Ramos (cell line): ENCODE results near the gene SERGEF.

Experiments
- in situ Hi-C: fragments of 300-500 bp; cut with MboI; formaldehyde crosslinking; loops from one replicate; pipeline ENCODE4 v1.14.3; 2022; ENCODE audit warnings: low sequenced_read_pairs; ENCODE audit not compliant: unreplicated experiment

The SERGEF gene

DNA sequence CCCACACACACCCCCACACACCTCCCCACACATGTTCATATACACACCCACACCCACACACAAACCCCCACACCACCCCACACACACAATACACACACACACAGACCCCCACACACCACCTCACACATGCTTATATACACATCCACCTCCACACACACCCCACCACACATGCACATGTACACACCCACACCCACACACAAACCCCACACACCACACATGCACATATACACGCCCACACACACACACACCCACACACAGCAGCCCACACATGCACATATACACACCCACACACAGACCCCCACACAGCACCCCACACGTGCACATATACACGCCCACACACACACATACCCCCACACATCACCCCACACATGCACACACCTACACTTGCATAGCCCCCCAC, 249.1 kb downstream of the SERGEF start:
- in situ Hi-C loops = no loop called here

GRCh38 chr11:17763244-17763643, 249.6 kb downstream of the SERGEF start:
- in situ Hi-C loops = no loop called here

DNA sequence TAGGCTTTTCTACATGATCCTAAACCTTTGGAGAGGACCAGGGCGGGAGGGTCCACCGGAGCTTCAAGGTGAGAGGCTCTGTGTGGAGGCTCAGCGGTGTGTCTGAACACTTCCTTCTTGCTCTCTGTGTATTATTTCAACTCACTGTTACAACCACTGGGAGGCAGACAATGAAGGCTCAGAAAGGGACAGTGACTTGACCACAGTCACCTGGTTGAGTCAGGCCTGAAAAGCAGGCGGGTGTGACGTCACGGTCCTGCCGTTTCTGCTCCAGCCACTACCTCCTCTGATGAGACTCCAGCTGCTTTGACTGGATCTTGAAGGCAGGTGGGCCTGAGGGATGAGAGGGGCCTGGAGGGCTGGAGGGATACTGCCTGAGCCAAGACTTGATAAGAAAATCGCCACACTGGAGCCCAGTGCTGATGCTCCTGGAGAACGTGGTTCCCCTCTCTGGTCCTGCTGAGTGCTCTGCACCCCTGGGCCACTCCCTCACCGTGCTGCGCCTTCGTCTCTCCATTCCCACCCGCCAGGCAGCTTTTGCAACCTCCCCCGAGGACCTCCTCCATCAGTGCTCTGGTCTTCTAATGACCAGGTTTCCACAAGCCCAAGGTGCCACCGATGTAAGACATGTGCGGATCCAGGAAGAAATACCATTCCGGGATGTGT, 250.4 kb downstream of the SERGEF start:
- in situ Hi-C loops = no loop called here

- in situ Hi-C loops = no loop called here
Observed at GRCh38 chr11:17760102-17761029, 252.5 kb downstream of the SERGEF start.

DNA sequence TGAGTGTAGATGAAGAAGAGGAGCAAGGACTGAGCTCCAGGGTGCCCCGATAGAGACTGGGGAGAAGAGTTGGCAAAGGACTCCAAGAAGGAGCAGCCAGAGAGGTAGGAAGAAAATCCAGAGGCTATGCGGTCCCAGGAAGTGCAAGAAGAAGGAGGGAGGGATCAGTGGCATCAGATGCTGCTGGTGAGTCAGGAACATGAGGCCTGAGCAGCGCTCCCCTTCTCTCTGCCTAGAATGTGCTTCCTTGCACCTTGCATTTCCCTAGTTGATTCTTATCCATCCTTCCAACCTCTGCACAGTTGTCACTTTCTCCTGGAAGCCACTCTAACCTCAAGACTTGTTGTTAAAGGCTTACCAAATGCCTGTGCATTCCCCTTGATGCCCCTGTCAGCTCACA, 257.0 kb downstream of the SERGEF start:
- in situ Hi-C loops = no loop called here

GRCh38 chr11:17753641-17754040, 259.2 kb downstream of the SERGEF start:
- in situ Hi-C loops = no loop called here

DNA sequence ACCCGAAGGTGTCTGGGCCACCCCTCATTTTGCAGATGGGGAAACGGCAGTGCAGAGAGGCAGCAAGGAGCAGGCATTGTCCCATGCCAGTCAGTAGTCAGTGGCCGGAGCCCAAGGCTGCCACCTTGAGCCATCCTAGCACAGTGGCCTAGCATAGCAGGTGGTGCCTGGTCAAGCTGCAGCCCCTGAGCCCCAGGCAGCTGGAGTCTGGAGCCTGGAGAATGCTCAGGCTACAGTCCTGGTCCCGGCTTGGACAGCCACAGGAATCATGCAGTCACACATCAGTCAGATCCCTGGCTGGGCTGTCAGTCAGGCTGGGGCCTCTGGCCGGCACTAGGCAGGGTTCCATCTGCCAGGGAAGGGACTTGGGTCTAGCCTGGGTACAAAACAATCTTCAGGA, 259.7 kb downstream of the SERGEF start:
- in situ Hi-C loops = no loop called here

GRCh38 chr11:17752144-17752543, 260.7 kb downstream of the SERGEF start:
- in situ Hi-C loops = no loop called here

DNA sequence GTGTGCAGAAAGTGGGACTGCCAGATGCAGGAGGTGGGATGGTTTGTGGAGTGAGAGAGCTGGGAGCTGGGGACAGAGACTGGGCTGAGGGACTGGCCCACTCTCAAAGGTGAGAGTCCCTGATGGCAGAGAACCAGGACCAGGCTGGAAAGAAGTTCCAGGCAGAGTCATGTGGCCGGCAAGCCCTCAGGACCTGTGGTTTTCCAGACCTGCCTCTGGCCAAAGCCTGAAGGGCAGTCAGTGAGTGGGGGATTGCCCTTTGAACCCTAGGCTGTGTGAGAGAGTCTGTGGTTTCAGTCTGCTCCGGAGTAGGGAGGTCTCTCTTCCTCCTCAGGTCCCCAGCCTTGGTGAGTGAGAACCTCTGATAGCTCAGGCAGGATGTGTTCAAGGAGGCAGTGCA, 261.3 kb downstream of the SERGEF start:
- in situ Hi-C loops = no loop called here

DNA sequence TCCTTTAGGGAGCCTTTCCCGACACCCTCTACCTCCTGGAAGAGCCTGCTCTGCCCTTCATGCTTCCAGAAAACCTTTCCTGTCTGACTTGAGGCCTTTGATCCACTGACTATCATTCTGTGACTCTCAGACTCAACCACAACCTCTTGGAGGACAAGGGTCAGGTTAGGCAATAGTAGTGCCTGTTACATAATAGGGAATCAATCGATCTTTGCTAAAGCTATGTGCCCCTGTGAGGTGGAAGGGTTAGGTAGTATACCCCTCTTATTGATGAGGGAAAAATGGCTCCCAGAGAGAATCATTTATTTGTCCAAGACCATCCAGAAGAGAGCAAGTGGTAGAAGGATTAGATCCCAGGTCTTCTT, 262.1 kb downstream of the SERGEF start:
- in situ Hi-C loops = no loop called here

GRCh38 chr11:17750013-17750800, 262.6 kb downstream of the SERGEF start:
- in situ Hi-C loops = no loop called here

DNA sequence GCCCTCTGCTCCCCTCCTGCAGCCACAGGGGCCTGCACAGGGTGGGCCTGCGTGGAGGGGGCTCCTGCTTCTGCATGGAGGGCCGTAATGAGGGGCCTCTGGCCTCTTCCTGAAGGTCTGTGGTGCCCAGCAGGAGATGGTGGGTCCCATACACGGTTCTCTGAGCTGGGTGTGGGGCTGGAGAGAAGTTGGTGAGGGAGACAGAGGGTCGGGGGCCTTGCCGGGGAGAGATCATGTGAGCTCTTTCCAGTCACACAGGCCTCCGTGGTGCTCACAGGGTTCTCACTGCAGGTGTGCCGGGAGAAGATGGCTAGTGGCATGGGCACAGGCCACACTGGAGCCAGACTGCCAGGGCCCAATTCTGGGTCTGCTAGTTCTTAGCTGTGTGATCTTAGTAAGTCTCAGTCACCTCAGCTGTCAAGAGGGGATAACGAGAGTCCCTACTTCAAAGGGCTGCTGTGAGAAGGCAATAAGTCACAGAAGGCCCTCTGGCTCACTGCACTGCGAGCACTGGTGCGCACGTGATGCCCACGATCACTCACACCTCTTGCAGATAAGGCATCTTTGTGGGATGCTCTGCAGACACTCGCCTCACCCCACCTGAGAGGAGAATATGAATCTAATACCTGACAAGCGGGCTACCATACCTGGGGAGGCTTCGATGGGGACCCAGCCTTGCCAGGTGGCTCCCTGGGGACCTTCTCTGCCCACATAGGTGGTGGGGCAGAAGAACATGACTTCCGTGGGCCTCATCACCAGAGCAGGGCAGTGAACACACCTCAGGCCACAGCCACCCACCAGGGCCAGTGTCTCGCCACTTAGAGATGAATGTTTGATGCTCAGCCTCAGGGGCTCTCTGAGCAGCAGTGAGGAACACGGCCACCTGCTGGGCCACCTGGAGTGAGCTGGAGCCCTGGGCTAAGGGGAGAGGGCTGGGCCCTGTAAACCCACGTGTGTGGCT, 263.8 kb downstream of the SERGEF start:
- in situ Hi-C loops = no loop called here

DNA sequence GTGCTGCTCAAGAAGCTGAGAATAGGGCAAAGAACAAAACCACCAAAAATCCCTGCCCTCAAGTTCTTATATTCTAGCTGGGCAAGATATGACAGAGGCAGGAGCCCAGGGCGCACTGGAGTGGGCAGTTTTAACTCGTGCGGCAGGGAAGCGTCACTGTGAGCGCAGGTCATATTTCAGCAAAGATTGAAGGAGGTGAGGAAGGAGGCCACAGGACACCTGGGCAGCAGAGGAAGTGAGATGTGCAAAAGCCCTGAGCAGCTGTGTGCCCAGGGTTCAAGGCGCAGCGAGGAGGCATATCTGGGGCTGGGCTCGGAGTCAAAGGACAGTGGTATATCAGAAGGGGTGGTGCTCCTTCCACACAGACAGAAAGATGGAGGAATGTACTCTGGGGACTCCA, 264.8 kb downstream of the SERGEF start:
- in situ Hi-C loops = no loop called here

DNA sequence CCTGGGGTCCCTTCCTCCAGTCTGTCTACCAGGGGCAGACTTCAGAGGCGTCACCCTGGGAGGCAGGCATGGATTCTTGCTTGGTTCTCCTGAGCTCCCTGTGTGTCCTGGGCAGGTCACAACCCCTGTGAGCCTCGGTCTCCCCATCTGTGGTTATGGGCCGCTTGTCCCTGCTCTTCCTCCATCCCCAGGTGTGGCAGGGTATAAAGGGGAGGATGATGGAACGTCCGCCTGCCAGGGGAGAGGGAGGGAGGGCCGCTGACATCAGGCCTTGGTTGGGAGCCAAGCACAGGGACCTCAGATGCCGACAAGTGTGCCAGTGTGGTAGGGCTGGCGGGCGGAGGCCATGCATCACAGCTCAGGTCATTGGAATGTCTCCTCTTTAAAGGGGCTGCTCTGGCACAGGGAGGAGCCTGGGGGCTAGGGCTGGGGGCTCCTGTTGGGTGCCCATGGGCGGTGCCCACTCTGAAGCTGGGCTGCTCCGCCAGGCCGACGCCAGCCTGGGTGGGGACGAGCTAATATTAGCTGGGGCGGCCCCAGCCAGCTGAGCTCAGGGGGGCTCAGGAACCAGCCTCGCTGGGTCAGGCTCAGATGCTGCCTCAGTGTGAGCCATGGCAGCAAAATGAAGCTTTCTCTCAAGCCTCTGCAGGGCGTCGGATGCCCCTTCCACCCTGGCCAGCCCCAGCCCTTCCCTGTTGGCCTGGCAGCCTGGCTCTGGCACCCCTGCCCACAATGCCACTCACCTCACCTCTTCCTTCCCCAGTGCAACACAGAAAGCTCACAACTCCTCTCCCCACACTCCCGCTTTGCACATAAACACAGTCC, 265.5 kb downstream of the SERGEF start:
- in situ Hi-C loops = no loop called here

GRCh38 chr11:17746096-17746495, 266.8 kb downstream of the SERGEF start:
- in situ Hi-C loops = no loop called here

DNA sequence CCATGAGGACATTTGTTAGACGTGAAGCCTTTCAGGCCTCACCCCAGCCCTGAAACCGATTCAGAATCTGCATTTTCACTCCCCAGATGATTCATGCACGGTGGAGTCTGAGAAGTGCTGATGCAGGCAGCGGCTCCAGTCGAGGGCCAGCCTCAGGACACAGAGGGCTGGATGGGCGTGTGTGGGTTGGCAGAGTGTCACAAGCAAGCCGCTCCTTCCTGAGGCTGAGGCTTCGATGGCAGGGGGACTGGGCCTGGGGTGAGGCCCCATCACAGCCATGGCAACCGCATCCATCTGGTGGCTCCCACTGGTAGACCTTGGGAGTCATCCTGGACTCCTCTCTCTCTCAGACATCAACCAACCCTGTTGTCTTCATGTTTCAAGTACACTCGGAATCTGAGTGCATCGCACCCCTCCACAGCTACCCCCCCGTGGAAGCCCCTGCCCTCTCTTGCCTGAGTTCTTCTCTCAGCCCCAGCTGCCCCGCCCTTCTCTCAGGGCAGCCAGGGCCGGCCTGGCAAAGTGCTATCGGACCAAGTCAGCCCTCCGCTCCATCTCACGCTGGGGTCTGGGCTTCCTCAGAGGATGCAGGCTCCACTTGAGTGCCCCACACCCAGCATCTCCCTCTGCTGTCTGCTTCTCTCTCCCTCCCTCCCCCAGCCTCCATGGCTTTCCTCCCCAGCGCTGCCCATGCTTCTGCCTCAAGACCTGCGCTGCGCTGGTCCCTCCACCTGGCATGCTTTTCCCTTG, 267.6 kb downstream of the SERGEF start:
- in situ Hi-C loops = no loop called here

GRCh38 chr11:17744151-17744940, 268.5 kb downstream of the SERGEF start:
- in situ Hi-C loops = no loop called here

DNA sequence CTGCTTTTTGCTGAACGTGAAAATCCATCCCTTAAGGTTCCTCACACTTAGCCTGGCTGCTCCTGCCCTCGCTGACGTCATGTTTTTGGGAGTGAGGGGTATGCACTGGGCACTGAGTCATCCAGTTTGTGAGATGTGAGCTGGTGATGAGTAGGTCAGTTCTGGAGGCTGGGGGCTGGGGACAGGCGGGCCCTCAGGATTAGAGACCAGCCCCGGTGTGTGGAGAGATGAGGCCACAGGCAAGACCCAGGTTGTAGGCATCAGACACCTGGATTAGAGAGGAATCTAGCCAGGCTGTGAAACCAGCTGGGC, 269.1 kb downstream of the SERGEF start:
- in situ Hi-C loops = no loop called here
